OCI-M1 (cell line): ENCODE data around the gene DNA2.
"Not testable (repeated sequence)": the region's sequence is repeated elsewhere in the genome, so short reads cannot be mapped to it uniquely, and the experiment has no call there.

Source experiments
- DNase-seq: peaks from one replicate; lab custom pipeline; 2025; lab: John Stamatoyannopoulos, UW

The DNA2 gene

DNA sequence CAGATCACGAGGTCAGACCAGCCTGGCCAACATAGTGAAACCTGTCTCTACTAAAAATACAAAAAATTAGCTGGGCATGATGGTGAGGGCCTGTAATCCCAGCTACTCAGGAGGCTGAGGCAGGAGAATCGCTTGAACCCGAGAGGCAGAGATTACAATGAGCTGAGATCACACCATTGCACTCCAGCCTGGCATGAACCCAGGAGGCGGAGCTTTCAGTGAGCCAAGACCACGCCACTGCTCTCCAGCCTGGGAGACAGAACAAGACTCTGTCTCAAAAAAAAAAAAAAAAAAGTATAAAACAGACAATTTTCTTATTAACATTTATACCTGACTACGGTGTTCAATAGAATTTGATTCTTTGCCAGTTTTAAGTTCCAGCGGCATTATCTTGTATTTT lies 22.1 kb downstream of the DNA2 start:
- DNase-seq: not testable (repeated sequence)

DNA sequence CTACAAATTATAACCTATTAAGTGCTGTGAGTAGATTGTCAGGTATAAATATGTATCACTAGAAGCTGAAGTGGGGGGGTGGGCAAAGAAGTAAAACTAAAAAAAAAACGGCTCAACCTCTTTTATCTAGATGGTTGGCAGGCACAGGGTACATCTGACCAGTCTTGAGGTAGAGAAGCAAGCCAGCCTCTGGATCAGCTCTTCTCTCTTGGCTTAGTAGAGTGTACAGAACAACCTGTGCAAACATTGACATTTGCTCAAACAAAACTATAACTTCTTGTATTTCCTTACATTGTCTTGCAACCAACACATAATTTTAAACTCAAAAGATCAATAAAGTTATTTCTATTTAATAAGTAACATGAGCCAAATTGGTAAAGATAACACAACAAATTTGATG lies 25.6 kb downstream of the DNA2 start:
- no peak for DNase-seq

GRCh38 chr10:68442971-68443370 lies 28.8 kb downstream of the DNA2 start:
- DNase-seq: no peak

GRCh38 chr10:68440898-68441297 lies 30.9 kb downstream of the DNA2 start:
- DNase-seq: no peak

GRCh38 chr10:68435803-68436202 lies 36.0 kb downstream of the DNA2 start:
- peak; percentile 84 for DNase-seq

DNA sequence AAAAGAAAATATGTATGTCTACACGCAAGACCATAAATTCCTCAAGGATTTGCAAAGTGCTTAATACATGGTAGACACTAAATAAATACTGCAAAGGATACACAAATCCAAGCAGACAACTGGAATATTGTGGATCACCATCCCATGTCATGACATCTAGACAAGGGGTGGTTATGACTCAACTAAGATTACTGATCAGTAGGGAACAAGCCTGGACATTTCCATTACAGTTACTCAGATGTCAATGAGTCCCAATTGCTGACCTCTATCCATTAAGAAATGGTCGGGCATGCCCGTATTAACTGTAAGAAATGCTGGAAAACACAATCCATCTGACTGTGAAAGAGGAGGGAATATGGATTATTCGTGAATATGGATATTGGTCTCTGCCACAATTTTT lies 37.1 kb downstream of the DNA2 start:
- DNase-seq: no peak

DNA sequence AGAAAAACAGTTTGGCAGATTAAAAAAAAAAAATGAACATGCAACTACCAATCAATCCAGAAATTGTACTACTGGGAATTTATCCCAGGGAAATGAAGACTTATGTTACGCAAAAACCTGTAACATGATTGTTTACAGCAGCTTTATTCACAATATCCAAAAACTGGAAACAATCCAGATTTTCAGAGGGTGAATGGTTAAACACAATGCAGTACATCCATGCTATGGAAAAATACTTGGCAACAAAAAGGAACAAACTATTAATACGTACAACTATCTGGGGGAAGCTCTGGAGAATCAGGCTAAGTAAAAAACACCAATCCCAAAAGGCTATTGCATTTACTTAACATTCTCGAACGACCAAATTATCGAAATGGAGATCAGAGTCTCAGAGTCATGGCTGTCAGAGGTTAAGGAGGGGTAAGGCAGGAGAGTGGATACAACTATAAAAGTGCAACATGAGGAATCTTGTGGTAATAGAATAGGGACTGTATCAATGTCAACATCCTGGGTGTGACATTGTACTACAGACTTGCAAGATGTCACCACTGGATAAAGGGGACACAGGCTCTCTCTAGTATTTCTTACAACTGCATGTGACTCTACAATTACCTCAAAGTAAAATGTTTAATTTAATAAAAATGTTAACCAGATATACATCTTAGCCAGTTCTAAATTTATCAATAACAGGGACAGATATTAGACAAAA lies 43.2 kb downstream of the DNA2 start:
- DNase-seq: no peak

- DNase-seq: no peak
Measured at GRCh38 chr10:68424454-68425014, 47.2 kb downstream of the DNA2 start.

- no peak for DNase-seq
Measured at GRCh38 chr10:68423522-68423921, 48.3 kb downstream of the DNA2 start.

DNA sequence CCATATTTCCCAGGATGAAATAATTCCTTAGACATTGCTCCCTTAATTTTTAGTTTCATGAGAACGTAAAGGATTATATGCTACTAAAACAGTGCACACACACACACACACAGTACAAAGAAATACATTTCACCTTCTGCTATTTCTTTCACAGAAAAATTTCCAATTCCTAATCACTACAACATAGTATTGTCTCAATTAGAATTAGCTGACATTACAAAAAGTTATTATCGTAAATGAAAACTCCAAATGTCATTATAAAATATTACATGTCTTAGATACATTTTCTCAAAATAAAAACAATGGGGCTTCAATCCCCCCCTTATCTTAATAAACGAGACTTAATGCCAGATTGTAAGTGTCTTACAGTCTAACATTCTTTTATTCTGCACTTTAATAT lies 52.4 kb downstream of the DNA2 start:
- DNase-seq: no peak

DNA sequence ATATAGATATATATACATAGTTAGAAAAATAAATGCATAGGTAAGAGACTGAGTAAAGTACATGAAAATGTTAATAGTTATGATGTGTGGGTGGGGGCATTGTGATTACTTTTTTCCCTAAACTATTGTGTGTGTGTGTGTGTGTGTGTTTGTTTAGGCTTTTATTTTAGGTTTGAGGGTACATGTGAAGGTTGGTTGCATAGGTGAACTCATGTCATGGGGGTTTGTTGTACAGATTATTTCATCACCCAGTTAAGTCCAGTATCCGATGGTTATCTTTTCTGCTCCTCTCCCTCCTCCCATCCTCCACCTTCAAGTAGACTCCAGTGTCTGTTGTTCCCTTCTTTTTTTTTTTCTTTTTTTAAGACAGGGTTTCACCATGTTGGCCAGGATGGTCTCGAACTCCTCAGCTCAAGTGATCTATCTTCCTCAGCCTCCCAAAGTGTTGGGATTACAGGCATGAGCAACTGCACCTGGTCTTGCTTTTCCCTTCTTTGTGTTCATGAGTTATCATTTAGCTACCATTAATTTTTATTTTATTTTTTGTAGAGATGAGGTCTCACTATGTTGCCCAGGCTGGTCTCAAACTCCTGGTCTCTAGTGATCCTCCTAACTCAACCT lies 62.8 kb downstream of the DNA2 start:
- DNase-seq: peak; percentile 23

- peak; percentile 90 for DNase-seq
Measured at GRCh38 chr10:68406815-68407548, 64.8 kb downstream of the DNA2 start, which contains the start of gene RUFY2. Gene RUFY2 (minus strand): TSS chr10:68407277. CDS start chr10:68407189, 88 bp downstream.

GRCh38 chr10:68406111-68406814 lies 65.5 kb downstream of the DNA2 start:
- DNase-seq: peak; percentile 70

DNA sequence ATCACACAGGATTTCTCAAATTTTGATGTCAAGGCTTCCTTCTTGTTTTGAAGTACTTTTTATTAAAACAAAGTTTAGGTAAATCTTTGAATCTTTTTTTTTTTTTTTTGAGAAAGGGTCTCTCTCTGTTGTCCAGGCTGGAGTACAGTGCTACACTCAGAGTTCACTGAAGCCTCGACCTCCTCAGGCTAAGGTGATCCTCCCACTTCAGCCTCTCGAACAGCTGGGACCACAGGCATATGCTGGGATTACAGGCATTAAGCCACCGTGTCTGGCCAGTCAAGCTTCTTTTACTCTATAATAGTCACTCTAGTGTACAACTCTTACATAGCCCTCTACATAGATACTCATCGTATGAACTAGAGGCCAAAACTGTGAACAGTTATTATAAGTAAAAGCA lies 68.1 kb downstream of the DNA2 start:
- DNase-seq: no peak

DNA sequence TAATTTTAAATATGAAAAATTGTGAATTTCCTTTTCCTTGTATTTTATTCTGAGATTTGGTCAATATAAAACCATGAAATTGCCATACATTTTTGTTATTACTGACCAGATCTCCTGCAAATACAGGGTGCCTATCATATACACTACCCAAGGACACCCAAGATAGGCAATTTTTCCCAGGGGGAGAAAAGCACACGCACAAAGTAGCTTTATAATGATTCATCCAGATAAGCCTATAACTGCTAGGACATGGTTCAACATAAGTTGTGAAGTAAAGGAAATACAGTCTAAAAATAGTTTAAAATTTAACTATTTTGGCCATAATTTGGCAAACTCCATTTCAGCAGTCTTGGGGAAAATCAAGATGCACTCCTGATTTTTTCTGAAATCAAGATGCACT lies 69.5 kb downstream of the DNA2 start:
- DNase-seq: no peak

GRCh38 chr10:68397005-68397404 lies 74.8 kb downstream of the DNA2 start:
- no peak for DNase-seq

- no peak for DNase-seq
Measured at GRCh38 chr10:68385740-68386139, 86.0 kb downstream of the DNA2 start.

DNA sequence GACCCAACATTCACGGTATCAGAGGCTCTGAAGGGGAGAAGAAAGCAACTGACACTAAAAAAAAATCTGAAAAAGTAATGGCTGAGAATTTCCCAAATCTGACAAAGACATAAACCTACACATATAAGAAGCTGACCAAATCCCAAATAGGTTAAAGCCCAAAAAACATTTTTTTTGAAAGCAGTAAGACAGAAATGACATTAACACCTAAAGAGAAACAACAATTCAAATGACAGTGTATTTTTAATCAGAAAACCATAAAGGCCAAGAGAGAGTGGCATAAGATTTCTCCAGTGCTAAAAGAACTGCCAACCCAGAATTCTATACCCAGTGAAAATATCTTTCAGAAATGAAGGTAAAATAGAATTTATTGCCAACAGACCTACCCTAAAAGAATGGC lies 100.2 kb downstream of the DNA2 start:
- no peak for DNase-seq

DNA sequence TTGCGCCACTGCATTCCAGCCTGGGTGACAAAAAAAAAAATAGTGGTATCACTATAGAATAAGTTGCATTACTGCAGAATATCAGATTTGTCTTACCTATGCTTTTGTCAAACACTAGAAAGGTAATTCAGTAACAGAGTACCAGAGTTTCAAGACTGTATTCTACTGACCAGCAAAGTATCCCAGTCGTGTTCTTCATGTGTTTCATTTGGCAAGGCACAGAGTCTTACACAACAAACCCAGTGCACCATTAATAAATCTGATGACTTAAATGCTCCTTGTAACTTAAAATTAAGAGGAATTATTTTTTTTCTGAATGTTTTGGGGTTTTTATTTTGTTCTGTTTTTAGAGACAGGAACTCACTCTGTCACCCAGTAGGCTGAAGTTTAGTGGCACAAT lies 104.7 kb downstream of the DNA2 start:
- DNase-seq: no peak

DNA sequence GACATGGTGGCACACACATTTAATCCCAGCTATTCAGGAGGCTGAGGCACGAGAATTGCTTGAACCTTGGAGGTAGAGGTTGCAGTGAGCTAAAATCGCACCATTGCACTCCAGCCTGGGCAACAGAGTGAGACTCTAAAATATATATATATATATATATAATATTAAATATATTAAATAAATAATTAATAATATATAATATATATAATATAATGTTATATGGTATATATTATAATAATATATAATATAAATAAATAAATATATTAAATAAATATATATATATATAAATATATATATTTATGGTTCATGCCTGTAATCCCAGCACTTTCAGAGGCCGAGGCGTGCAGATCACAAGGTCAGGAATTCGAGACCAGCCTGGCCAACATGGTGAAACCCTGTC lies 105.2 kb downstream of the DNA2 start:
- no peak for DNase-seq

GRCh38 chr10:68365611-68366010 lies 106.2 kb downstream of the DNA2 start:
- DNase-seq: no peak
